PC-3 (cell line): Measurements from ENCODE around the gene STAMBPL1.

ENCODE experiments used
- EZH2 ChIP-seq: fragments of 300-600 bp; sonication (generic); IDR thresholded peaks from one replicate; pipeline ENCODE4 v1.6.1; 2017; ENCODE audit warnings: antibody characterized with exemption, mild to moderate bottlenecking, low read length; ENCODE audit not compliant: unreplicated experiment
- EZH2phosphoT487 ChIP-seq: fragments of 300-600 bp; sonication (generic); IDR thresholded peaks from 2 replicates; pipeline ENCODE4 v1.6.1; 2018; ENCODE audit warnings: mild to moderate bottlenecking, antibody characterized with exemption, low read length, borderline replicate concordance
- TF ChIP-seq, protein P1 (sequence below): fragments of 300-600 bp; sonication (generic); conservative IDR thresholded peaks from 2 replicates; pipeline ENCODE4 v1.5.1; 2017; ENCODE audit warnings: antibody characterized with exemption, low read depth, mild to moderate bottlenecking, low read length

DNA sequence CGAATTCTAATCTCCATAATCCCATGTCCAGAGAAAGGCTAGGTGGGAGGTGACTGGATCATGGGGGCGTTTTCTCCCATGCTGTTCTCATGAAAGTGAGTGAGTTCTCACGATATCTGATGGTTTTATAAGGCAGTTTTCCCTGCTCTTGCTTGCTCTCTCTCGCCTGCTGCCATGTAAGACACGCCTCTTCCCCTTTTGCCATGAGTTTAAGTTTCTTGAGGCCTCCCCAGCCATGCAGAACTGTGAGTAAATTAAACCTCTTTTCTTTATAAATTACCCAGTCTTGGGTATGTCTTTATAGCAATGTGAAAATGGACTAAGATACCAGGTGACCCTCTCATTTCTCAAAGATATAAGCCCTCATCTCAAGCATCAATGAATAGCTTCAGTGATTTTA is 73.6 kb downstream of the STAMBPL1 start:
- TF ChIP-seq, protein P1, sequence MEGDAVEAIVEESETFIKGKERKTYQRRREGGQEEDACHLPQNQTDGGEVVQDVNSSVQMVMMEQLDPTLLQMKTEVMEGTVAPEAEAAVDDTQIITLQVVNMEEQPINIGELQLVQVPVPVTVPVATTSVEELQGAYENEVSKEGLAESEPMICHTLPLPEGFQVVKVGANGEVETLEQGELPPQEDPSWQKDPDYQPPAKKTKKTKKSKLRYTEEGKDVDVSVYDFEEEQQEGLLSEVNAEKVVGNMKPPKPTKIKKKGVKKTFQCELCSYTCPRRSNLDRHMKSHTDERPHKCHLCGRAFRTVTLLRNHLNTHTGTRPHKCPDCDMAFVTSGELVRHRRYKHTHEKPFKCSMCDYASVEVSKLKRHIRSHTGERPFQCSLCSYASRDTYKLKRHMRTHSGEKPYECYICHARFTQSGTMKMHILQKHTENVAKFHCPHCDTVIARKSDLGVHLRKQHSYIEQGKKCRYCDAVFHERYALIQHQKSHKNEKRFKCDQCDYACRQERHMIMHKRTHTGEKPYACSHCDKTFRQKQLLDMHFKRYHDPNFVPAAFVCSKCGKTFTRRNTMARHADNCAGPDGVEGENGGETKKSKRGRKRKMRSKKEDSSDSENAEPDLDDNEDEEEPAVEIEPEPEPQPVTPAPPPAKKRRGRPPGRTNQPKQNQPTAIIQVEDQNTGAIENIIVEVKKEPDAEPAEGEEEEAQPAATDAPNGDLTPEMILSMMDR: no peak
- TF ChIP-seq EZH2phosphoT487: no peak
- no peak for TF ChIP-seq EZH2
